Uterus (tissue), 2 donors: ENCODE measurements around the gene C1QL1.

ENCODE experiments used
- CTCF ChIP-seq, 4 experiments: fragments of 200-600 bp in 2 of 4; fragments of 450-650 bp in 2 of 4; sonication (generic) in 2 of 4; IDR thresholded peaks; one replicate each; pipeline ENCODE4 v1.5.1; 2016 to 2019; ENCODE audit warnings: antibody characterized with exemption in 4 of 4, mild to moderate bottlenecking in 2 of 4, moderate library complexity in 1 of 4
- POLR2A ChIP-seq, 2 donors: fragments of 450-650 bp; IDR thresholded peaks; one replicate each; pipeline ENCODE4 v1.6.1; 2016; ENCODE audit warnings: antibody characterized with exemption in 2 of 2, mild to moderate bottlenecking in 1 of 2, moderate library complexity in 1 of 2

DNA sequence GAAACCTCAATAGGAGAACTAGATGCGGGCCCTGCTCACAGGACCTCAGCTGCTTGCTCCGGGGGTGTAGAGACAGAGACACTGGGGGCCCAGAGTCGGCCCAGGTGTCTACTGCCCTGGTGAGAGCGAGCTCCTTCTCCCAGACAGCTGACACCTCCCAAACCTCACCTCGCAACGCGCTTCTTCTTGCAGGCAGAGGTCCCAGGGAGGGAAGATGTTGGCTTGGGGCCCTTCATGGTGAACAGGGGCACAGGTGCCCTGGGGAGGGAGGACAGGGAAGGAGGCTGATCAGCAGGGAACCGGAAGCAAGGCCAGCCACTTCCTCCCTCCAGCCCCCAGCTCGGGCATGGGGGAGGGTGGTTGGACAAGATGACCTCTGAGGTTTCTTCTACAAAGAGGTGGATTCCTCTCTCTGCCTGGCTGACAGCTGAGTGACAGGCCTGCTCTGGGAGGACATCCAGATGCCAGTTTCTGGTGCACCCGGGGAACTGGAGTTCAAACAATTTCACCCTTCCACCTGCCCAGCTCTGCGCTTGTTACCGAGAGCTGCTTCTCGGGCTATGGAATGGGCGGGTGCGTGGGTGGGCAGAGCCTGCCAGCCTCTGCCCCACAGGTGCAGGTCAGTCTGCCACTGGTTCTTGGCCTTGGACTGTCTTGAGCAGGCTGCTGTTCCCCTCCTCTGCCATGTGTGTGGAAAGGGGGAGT is 41.1 kb downstream of the C1QL1 start:
- TF ChIP-seq POLR2A (IDR thresholded peaks at IDR 0.05) (no peak), CTCF (IDR thresholded peaks at IDR 0.05) (no peak)
